ENCODE data around the gene LRRC46.

The LRRC46 gene

DNA sequence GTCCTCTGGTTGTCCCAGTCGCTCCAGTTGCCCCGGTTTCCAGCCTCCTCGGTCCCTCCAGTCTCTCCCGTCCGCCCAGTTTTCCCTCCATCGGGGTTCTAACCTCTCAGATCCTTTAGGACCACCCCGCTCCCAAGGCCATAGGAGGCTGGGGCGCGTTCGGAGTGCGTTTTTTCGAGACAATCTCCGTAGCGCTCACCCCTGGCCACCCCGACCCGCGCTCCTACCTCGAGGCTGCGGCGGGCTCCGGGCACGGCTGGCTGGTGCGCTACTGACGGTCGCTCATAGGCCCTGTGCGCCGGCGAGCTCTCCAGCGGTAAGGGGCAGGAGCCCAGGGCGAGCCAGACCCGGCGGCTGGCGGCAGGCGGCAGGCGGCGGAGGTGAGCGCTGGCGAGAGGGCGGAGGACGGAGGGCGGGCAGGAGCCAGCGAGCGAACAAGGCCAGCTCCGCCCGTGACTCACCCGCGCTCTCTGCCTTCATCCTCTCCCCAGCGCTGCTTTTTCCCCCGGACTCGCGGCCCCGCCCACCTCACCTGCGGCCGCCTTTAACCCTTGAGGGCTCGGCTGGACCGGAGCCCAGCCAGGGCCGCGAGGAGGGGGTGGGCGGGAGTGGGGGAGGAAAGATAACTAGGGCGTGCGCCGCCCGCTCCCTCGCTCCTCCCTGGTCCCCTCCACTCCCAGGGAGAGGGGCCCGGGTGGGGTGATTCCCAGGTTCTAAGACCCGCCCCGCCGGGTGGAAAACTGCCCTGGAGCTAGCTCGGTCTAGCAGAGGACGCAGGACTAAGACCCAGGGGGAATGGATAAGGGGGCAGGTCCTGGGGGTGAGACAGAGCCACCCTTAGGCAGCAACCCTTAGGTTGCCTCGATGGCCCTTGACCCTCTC, 19.5 kb downstream of the LRRC46 start, which contains the start of gene SP6:
Gene SP6, minus strand, starts transcription at position 472 of the 882 bp plus-strand sequence. CDS start 2,734 bp downstream, outside the sequence.
- DNase-seq (ENCODE audit: low read depth in 2 of 2), result peak; percentile 29 to 45

DNA sequence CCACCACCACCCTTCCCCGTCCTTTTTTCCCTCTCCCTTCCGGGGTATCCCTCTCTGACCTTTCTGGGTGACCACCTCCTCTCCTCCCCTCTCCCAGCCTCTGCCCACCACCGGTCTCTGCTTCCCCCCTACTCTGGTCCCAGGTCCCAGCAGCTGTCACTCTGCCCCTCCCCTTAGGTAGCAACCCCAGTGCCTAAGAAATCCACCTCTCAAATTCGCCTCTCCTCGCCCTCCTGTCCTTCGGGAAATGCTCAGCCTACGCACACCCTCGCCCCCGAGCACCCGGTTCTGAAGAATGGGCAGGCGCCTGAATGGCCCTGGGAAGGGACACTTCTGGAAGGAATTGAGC, 20.3 kb downstream of the LRRC46 start:
- no peak for DNase-seq (ENCODE audit: low read depth in 2 of 2)

DNA sequence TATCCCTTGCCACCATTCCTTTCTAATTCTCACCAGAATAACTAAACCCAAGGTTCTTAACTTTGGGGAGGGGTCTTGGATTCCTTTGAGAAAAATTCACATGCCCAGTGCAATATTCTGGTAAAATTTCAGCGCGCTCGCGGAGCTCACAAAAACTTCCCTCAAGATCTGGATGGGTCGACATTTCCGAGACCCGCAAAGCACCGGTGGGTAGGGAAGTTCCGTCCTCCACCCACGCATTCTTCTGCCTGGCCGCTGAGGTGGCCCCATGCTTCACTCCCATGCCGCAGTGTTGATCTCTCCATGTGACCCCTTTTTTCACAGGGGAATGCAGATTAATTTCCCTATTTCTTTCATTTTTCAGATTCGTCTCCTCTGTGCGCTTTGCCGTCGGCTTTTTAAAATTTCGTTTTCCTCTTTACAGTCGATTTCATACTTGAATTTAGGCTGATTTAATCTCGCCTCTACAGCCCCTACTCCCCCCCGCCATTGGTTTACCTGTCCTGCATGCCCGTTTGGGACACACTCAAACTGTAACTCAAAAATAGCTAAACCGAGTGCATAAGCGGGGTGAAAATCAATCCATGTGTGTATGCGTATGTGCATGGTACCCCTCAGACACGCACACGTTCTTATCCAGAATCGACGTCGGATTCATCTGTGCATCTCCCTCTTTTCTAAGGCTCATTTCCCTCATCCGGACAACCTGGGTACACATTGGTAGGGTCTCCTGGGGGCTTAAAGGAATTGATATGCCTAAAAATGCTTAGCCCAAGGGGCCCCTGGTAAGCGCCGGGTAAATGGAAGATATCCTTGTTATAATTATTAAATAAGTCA, 20.9 kb downstream of the LRRC46 start:
- no peak for DNase-seq (ENCODE audit: low read depth in 2 of 2)

DNA sequence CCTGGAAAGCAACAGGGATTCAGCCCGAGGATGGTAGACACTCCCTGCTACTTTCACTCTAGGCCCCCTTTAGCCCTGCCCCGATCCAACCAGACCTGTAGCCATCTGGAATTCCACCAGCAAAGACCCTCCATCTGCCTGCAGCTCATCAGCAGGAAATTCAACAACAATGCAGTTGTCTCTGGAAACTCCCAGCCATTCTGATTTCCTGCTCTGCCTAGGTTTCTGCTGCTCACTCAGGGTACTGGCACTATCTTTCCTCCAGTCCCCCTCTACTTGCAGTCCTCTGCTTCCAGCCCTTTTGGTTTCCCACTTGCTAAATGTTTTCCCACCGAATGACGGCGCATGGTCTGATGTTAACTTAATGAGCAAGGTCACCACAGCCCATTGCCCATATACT, 22.1 kb downstream of the LRRC46 start:
- no peak for DNase-seq (ENCODE audit: low read depth in 2 of 2)

DNA sequence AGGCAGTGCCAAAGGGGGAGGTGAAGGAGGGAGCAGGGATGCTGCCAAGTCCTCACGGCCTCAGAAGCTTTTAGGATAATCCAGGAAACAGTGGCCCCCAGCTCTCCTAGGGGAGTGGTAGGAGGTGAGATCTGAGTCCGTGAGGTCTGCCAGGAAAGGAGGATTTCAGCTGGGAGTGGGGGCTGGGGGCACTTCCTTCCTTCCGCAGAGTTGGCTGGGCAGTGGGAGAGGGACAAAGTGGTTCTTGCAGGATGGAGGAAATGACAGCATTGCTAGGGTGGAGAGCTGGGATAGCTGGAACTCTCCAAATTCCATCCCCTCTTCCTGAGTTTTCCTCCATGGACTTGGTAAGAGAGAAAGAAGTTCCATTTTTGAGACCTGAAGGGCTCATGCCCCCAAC, 24.3 kb downstream of the LRRC46 start:
- DNase-seq (ENCODE audit: low read depth in 2 of 2), result no peak

DNA sequence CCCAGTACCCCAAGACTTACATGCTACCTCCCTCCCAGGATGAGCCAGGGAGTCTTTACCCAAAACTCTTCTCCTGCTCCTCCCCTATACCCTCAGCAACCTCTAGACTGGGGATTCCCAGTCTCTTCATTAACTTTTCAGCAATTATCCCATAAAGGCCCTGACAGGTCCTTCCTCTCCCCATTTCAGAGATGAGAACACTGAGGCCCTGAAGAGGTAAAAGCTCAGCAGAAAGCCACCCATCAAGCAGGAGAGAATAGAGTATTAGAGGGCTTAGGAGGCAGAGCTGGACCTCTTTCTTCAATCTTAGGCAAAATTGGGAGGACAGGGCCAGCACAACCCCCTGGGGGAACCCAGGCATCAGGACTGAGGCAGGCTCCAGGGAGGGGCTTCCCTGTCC, 25.4 kb downstream of the LRRC46 start:
- DNase-seq (ENCODE audit: low read depth in 2 of 2), result no peak

DNA sequence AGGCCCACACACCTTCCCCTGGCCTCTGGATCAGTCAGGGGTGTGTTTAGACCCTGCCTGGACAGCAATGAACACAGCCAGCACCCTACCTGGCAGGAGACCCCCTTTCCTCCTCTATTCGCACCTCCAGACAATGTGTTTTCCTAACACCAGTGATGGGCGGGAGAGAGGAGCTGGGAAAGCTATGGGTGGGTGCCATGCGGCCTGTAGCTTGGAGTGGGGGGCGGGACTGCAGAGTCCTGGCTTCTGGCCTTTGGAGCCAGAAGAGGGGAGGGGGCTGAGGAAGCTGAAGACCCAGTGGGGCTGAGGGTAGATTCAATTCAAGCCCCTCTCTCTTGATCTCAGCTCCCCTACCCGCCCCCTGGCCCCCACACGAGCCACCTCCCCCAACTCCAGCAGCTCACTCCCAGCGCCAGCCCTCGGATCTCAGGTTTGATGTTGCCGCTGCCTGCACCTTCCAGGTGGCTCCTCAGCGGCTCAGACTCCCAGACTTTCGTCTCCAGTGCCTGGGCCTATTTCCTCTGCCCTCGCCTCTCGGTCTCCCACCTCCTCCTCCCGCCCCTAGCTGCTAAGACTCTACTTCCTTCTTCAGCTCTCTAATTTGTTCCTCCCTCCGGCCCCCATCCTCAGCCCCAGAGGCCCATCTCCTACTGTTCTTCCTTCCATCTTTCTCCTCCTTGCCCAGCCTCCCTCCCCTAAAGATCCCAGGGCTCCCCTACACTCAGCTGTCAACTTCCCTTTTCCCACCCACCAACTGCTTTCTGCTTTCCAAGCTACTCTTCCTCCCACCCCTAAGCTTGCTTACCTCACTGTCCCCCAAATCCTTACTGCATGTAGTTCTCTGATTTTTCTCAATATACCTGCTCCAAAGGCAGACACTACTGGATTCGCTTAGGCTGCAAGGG, 26.3 kb downstream of the LRRC46 start:
- DNase-seq (ENCODE audit: low read depth in 2 of 2), result no peak

DNA sequence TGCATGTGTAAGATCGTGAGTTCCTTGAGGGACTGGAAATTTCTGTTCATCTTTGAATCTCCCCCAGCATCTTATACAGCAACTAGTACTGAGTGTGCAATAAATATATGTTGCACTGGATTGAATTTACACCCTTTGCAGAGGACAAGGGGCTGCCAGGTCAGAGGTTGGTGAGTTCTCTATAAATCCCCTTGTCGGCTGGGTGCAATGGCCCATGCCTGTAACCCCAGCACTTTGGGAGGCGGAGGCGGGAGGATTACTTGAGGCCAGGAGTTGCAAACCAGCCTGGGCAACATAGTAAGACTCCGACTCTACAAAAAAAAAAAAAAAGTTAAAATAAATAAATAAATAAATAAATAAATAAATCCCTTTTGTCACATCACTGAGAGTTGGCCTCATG, 28.9 kb downstream of the LRRC46 start:
- no peak for DNase-seq (ENCODE audit: low read depth in 2 of 2)

DNA sequence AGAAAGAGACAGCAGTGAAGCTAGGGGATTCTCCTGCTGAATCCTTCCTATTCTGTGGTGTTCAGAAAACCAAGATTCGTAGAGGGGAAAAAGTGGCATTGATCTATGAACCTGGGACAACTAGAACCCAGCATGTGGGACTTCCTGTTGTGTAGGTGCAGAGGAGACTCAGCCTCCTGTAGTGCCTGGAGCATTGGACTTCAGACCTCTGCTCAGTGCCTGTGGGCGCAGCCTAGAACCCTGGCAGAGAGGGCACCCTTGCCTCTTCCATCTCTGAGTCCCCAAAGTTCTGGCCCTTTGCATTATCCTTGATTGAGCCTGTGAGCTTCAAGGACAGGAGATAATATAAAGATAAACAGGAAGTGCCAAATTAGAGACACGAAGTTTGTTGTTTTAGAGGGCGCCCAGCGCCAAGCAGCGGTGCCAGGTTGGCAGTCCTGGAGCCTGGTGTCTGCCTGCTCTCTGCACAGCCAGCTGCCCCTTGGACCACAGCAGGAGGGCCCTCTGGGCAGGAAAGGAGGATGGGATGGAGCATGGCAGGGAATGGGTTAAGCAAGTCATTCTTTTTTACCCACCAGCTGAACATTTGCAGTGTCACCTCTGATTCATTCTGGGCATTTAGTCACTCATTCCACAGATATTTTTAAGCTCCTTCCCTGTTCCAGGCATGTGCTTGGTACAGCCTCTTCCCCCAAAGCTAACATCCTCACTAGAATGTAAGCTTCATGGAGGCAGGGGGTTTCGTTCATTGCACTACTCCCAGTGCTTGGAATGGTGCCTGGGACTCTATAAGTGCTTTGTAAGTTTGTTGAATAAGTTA, 31.4 kb downstream of the LRRC46 start:
- no peak for DNase-seq (ENCODE audit: low read depth in 2 of 2)

DNA sequence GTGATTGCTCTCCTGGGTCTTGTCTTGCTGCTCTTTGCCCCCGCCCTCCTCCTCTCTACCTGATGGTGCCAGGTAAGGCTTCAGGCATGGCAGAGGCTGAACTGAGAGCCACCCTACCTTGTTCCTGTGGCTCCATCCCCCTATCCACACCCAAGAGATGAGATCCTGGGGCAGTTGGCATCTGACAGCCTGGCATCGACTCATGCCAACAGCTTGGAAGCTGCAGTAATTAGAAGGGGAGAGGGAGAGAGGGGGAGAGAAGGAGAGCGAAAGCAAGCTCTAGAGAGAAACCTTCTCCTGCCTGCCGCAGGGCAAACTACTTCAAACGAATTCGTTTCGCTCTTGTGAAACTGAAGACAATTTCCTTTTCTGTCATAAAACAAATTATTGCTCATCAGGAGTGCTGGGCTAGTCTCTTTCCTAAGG, 33.3 kb downstream of the LRRC46 start:
- DNase-seq (ENCODE audit: low read depth in 2 of 2), result no peak

DNA sequence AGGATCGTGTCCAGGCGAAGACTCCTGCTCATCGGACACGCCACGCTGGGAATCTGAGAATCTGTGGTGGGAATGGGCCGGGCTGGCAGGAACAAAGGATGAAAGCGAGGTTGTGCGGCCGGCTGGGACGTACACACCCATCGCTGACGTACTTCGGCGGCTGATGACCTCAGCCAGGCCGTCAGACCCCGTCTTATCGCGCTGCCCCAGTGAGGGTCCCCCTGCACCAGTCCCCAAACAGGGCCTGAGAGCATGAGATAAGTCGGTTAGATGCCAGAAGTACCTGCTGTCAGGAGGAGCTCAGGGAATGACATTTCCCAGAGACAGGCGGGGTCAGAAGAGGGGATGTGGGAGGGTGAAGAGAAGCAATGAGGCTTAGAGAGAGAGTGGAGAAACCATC, 35.5 kb downstream of the LRRC46 start:
- no peak for DNase-seq (ENCODE audit: low read depth in 2 of 2)

DNA sequence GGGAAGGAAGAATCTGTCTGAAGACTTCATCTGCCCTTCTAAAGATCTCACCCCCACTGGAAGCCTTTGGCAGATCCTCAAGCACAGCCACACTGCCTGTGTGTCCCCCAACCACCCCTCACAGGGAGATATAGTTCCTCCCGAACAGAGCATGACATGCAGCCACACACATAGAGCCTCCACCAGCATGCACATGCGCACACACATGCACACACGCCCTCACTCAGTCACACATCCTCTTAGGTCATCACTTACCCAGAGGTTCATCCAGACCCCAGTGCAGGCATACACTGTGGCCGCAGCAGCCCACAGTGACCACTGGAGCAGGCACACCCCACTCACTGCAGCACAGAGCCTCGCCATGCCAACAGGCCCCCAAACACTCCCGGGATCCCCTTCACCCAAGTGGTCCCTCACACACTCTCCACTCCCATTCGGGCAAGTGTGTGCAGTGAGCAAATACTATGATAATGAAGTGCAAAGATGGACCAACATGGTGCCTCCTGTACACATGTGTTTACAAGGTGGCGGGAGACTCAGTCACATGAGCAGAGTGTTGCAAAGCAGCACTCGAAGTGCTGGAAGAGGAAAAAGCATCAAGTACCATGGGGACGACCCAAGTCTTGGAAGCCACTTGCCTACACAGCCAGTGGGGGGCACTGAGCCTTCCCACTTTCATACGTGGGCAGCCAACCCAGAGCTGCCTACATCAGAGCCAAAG, 36.5 kb downstream of the LRRC46 start:
- no peak for DNase-seq (ENCODE audit: low read depth in 2 of 2)

DNA sequence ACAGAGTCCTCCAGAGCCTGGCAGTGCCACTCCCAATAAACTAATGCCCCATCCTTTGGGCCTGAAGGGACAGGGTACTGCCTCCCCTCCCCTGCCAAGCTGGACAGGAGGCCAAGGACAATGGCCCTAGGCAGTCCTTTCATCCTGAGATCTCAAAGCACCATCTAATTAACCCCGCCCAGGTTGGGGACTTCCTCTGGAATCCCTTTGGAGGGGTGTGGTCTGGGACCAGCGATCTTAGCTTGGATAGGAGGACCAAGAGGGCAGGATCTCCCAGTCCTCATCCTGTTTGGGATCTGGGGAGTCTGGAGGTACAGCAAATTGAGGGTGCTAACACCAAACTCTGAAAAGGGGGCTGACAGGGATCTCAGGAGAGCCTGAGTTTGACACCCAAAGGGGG, 37.6 kb downstream of the LRRC46 start:
- no peak for DNase-seq (ENCODE audit: low read depth in 2 of 2)

DNA sequence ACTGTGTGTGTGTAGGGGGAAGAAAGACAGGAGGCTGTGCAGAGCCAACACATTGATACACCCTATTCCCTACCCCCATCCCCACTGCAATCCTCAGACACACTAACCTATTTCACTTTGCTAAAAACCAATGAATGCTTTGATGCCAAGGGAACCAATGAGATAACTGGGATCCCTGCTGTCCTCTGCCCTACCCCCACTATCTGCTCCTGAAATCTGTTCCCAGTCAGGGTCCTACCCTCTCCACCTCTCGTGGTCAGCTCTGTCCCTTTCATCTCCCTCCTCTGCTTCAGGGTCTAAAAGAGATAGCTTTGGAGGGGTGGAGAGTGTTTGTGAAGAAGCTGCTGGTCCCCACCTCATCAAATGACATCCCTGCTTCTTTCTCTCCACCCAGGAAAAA, 38.6 kb downstream of the LRRC46 start:
- DNase-seq (ENCODE audit: low read depth in 2 of 2), result no peak

DNA sequence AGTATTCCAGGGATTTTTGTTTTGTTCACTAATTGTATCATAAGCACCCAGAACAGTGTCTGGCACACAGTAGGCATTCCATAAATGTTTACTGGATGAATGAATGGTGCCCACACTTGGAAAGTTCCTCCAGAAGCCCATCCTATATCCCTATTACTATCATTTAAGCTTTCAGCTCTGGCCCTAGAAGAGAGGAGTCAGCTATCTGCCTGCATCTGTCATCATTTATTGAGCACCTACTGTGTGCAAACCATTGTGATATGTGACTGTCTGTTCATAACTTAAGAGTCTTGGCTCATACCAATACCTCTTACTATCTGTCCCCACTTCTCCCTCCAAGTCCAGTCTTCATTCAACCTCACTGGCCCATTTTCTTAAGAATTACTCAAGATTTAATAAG, 39.6 kb downstream of the LRRC46 start:
- DNase-seq (ENCODE audit: low read depth in 2 of 2), result no peak

DNA sequence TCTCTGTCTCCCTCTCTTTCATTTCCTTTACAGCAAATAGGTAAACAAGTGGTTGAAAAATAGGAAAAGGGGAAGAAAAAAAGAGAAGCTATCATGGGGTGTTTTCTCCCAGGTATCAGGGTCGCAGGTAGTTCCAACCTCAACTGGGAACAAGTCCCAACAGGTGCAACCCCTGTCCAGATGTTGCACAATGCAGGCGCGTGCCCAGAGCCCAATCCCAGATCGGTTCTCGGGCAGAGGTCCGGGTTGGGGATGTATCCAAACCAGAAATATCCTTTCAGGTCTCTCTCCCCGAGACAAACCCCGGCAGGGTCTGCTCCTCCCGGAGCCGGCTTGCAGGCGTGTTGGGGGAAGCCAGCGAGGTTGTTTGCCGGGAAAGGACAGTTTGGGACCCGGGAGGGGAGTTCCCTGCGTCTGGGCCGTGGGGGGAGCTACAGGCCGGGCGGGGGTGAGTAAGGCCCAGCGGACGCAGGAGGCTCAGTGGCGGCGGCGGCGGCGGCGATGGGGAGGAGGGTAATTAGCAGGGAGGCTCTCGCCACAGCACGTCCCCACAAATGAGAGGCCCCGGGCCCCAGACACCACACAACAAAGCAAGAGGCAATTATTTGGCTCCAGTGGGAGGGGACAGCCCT, 40.7 kb downstream of the LRRC46 start:
- no peak for DNase-seq (ENCODE audit: low read depth in 2 of 2)

DNA sequence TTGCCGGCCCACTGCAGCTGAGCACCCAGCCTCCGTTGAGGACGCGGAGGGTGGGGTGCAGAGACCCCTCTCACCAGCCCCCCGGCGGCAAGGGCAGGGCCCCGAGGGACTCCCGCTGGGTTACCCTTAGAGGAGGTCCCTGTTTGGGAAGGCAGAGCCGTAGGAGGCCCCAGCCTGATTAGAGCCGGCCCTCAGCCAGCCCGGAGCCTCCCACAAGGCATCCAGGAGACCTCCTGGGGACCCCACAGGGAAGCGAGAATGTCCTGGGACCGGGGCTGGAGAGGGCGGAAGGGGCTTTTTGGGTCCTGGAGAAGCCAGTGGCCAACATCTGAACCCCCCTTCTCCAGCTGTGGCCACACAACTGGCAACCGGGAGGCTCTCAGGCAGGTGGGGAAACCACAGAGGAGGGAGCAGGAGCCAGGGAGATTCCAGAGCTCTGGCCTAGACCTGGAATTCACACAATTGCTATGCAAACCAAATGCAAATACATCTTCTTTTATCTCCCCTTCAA, 41.2 kb downstream of the LRRC46 start:
- no peak for DNase-seq (ENCODE audit: low read depth in 2 of 2)

DNA sequence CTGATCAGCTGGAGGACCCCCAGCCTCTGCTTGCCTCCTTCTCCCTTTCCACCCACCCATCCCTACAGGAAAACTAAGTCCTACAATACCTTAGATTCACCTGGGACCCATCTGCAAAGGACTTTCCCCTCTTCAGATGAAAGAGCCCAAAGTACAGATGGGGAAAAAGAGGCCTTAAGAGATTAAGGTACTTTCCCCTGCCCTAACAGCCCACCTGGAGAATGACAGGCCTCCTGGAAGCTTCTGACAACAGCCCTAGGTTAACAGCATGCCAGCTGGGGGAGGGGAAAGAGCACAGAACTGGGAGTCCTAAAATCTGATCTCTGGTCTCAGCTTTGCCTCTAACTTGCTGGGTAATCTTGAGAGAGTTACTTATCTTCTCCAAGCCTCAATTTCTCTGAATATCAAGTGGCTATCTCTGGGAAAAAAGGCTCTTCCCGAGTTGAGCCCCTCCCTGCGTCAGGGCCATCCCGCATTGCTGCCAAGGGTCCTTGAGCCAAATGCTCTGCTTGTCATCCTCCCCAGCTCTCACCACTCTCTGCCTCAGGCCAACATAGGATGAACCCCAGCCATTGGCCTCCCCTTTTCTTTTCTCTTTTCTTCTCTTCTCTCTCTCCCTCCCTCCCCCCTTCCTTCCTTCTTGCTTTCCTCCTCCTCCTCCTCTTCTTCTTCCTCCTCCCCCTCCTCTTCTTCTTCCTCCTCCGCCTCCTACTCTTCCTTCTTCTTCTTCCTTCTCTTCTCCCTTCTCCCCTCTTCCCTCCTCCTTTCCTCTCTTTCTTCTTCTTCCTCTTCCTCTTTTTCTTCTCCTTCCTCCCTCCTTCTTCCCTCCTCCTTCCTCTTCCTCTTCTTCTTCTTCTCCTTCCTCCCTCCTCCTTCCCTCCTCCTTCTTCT, 42.0 kb downstream of the LRRC46 start:
- no peak for DNase-seq (ENCODE audit: low read depth in 2 of 2)

All from stimulated activated CD4-positive, alpha-beta T cell treated with anti-CD3 and anti-CD28 coated beads, Interleukin-1b, Interleukin-23, amount 100 ng/mL, for 1 hour (primary cell).